GF-D8 (cell line): ENCODE results near the gene UBE2D1.

Experiments used
- DNase-seq: peaks from one replicate; lab custom pipeline; 2025; lab: John Stamatoyannopoulos, UW

The UBE2D1 gene

GRCh38 chr10:58341422-58341821 lies 6.6 kb downstream of the UBE2D1 start:
- no peak for DNase-seq

GRCh38 chr10:58341947-58342346 lies 7.1 kb downstream of the UBE2D1 start:
- DNase-seq, result no peak

- no peak for DNase-seq
Observed at GRCh38 chr10:58347967-58348366, 13.2 kb downstream of the UBE2D1 start.

- no peak for DNase-seq
Observed at GRCh38 chr10:58348571-58349033, 13.8 kb downstream of the UBE2D1 start.

GRCh38 chr10:58350023-58350422 lies 15.2 kb downstream of the UBE2D1 start:
- no peak for DNase-seq

- peak; percentile 83 for DNase-seq
Observed at GRCh38 chr10:58350619-58351323, 16.0 kb downstream of the UBE2D1 start.

- no peak for DNase-seq
Observed at GRCh38 chr10:58351616-58352578, 17.1 kb downstream of the UBE2D1 start.

GRCh38 chr10:58352956-58353610 lies 18.3 kb downstream of the UBE2D1 start:
- DNase-seq, result no peak

GRCh38 chr10:58356756-58357155 lies 21.9 kb downstream of the UBE2D1 start:
- DNase-seq, result no peak

- no peak for DNase-seq
Observed at GRCh38 chr10:58358314-58358933, 23.6 kb downstream of the UBE2D1 start.

GRCh38 chr10:58358947-58359346 lies 24.1 kb downstream of the UBE2D1 start:
- DNase-seq, result no peak

- no peak for DNase-seq
Observed at GRCh38 chr10:58359541-58359940, 24.7 kb downstream of the UBE2D1 start.

GRCh38 chr10:58360412-58361004 lies 25.7 kb downstream of the UBE2D1 start:
- DNase-seq, result no peak

- DNase-seq, result no peak
Observed at GRCh38 chr10:58361353-58361752, 26.5 kb downstream of the UBE2D1 start.

GRCh38 chr10:58362027-58362789 lies 27.4 kb downstream of the UBE2D1 start:
- no peak for DNase-seq

- no peak for DNase-seq
Observed at GRCh38 chr10:58367069-58367468, 32.3 kb downstream of the UBE2D1 start.

GRCh38 chr10:58371473-58371872 lies 36.7 kb downstream of the UBE2D1 start:
- DNase-seq, result no peak

- no peak for DNase-seq
Observed at GRCh38 chr10:58372607-58373441, 38.0 kb downstream of the UBE2D1 start.

- no peak for DNase-seq
Observed at GRCh38 chr10:58373442-58373827, 38.6 kb downstream of the UBE2D1 start.

- DNase-seq, result no peak
Observed at GRCh38 chr10:58382489-58382995, 47.7 kb downstream of the UBE2D1 start.
